Activated T-cell treated with anti-CD3 and anti-CD28 coated beads, Interleukin-2, amount 50 U/mL, for 72 hours (primary cell): ENCODE measurements around the gene MBOAT7. TPM values are rescaled to one million over a fixed set of nuclear protein-coding genes. Genes with fewer than 3 reads are reported as not detected.

Source experiments
- ATAC-seq, 2 donors: fragments of 150-1000 bp; cut with Tn5 transposase; replicated peaks in 1 of 2; 2 replicates each; pipeline ENCODE4 v1.10.0; 2021; ENCODE audit warnings: moderate library complexity in 2 of 2, mild to moderate bottlenecking in 1 of 2
- DNase-seq, 2 donors: peaks; one replicate each; pipeline ENCODE4 v3.0.0; 2021 to 2022; ENCODE audit warnings: mixed read lengths in 1 of 2
- H3K27ac Mint-ChIP-seq: one replicate; pipeline ENCODE4 v1.8.0; 2022; ENCODE audit warnings: mild to moderate bottlenecking, moderate library complexity, mixed read lengths
- H3K27me3 Mint-ChIP-seq: one replicate; pipeline ENCODE4 v1.8.0; 2022; ENCODE audit warnings: low read depth, mixed read lengths
- H3K36me3 Mint-ChIP-seq, 2 donors: one replicate each; pipeline ENCODE4 v1.8.0; 2022; ENCODE audit warnings: mixed read lengths in 2 of 2, mild to moderate bottlenecking in 1 of 2; ENCODE audit not compliant: insufficient read depth in 2 of 2
- H3K4me1 Mint-ChIP-seq: one replicate; pipeline ENCODE4 v1.8.0; 2022; ENCODE audit warnings: low read depth, mixed read lengths
- H3K4me3 Mint-ChIP-seq, 2 donors: one replicate each; pipeline ENCODE4 v1.8.0; 2022; ENCODE audit warnings: mild to moderate bottlenecking in 2 of 2, mixed read lengths in 2 of 2, moderate library complexity in 2 of 2
- H3K9me3 Mint-ChIP-seq, 2 donors: one replicate each; pipeline ENCODE4 v1.8.0; 2022; ENCODE audit warnings: mixed read lengths in 2 of 2
- total RNA-seq, 2 donors: library from RNA; stranded (reverse); gene quantifications; one replicate each; pipeline ENCODE4 v1.2.3, GENCODE V29; 2022

The MBOAT7 gene
- total RNA-seq, 2 donors from 2014 or later: 60.3 to 71.0 TPM

- no peaks in the 10 kb centered on the region for H3K27me3 Mint-ChIP-seq
- H3K36me3 Mint-ChIP-seq: peaks cover 6 to 7% of the 10 kb centered on the region in 2 donors
- peaks cover 38% of the 10 kb centered on the region for H3K4me1 Mint-ChIP-seq
- peak overlapping the region; percentile 90 to 97 for H3K4me3 Mint-ChIP-seq
- H3K27ac Mint-ChIP-seq: no peak overlapping the region
- DNase-seq (no peak), ATAC-seq (no peak)
- H3K9me3 Mint-ChIP-seq: no peaks in the 10 kb centered on the region
Observed at GRCh38 chr19:54136086-54136863, 53.1 kb downstream of the MBOAT7 start.

- Mint-ChIP-seq H3K9me3 (no peaks in the 10 kb centered on the region), H3K4me1 (peaks cover 19% of the 10 kb centered on the region), H3K27me3 (no peaks in the 10 kb centered on the region), H3K4me3 (no peak overlapping the region), H3K36me3 (peaks cover 3 to 6% of the 10 kb centered on the region in 2 donors), H3K27ac (no peak overlapping the region)
- DNase-seq (no peak), ATAC-seq (no peak)
Observed at GRCh38 chr19:54133957-54134590, 55.3 kb downstream of the MBOAT7 start.

GRCh38 chr19:54133312-54133956 lies 55.9 kb downstream of the MBOAT7 start:
- H3K4me1 Mint-ChIP-seq: peaks cover 13% of the 10 kb centered on the region
- no peak overlapping the region for H3K4me3 Mint-ChIP-seq

GRCh38 chr19:54129617-54129996 lies 59.8 kb downstream of the MBOAT7 start:
- ATAC-seq: no peak
- H3K4me3 Mint-ChIP-seq: no peak overlapping the region
- no peak overlapping the region for H3K27ac Mint-ChIP-seq
- DNase-seq: no peak
- H3K4me1 Mint-ChIP-seq: no peaks in the 10 kb centered on the region
- H3K27me3 Mint-ChIP-seq: no peaks in the 10 kb centered on the region
- H3K36me3 Mint-ChIP-seq: peaks cover 0 to 2% of the 10 kb centered on the region in 2 donors
- H3K9me3 Mint-ChIP-seq: no peaks in the 10 kb centered on the region

More at GRCh38 chr19:54133312-54133956, 55.9 kb downstream of the MBOAT7 start:
- Mint-ChIP-seq H3K9me3 (no peaks in the 10 kb centered on the region), H3K27me3 (no peaks in the 10 kb centered on the region), H3K36me3 (peaks cover 0 to under 1% of the 10 kb centered on the region in 2 donors), H3K27ac (no peak overlapping the region)
- ATAC-seq: no peak
- DNase-seq: no peak

- H3K4me3 Mint-ChIP-seq: no peak overlapping the region
- DNase-seq (no peak), ATAC-seq (no peak)
- H3K9me3 Mint-ChIP-seq: no peaks in the 10 kb centered on the region
- H3K36me3 Mint-ChIP-seq: peaks cover 0 to 2% of the 10 kb centered on the region in 2 donors
- no peaks in the 10 kb centered on the region for H3K4me1 Mint-ChIP-seq
- no peak overlapping the region for H3K27ac Mint-ChIP-seq
- no peaks in the 10 kb centered on the region for H3K27me3 Mint-ChIP-seq
Observed at GRCh38 chr19:54128796-54129616, 60.4 kb downstream of the MBOAT7 start.

- no peak for ATAC-seq
- Mint-ChIP-seq H3K27me3 (no peaks in the 10 kb centered on the region), H3K27ac (no peak overlapping the region), H3K9me3 (no peaks in the 10 kb centered on the region), H3K4me1 (no peaks in the 10 kb centered on the region), H3K36me3 (peaks cover 0 to 3% of the 10 kb centered on the region in 2 donors), H3K4me3 (no peak overlapping the region)
- no peak for DNase-seq
Observed at GRCh38 chr19:54128441-54128725, 61.0 kb downstream of the MBOAT7 start.

GRCh38 chr19:54127688-54128440 lies 61.5 kb downstream of the MBOAT7 start:
- no peak for ATAC-seq
- H3K36me3 Mint-ChIP-seq: peaks cover 0 to 5% of the 10 kb centered on the region in 2 donors
- H3K27me3 Mint-ChIP-seq: no peaks in the 10 kb centered on the region
- no peaks in the 10 kb centered on the region for H3K4me1 Mint-ChIP-seq
- no peak overlapping the region for H3K4me3 Mint-ChIP-seq
- H3K27ac Mint-ChIP-seq: no peak overlapping the region
- H3K9me3 Mint-ChIP-seq: no peaks in the 10 kb centered on the region
- DNase-seq: no peak

GRCh38 chr19:54125713-54126112 lies 63.7 kb downstream of the MBOAT7 start:
- Mint-ChIP-seq H3K4me3 (no peak overlapping the region), H3K36me3 (peaks cover 0 to 5% of the 10 kb centered on the region in 2 donors), H3K4me1 (no peaks in the 10 kb centered on the region), H3K27ac (no peak overlapping the region), H3K9me3 (no peaks in the 10 kb centered on the region), H3K27me3 (no peaks in the 10 kb centered on the region)
- ATAC-seq (no peak), DNase-seq (no peak)

GRCh38 chr19:54124393-54124792 lies 65.0 kb downstream of the MBOAT7 start:
- ATAC-seq (no peak), DNase-seq (no peak)
- H3K36me3 Mint-ChIP-seq: peaks cover 0 to 5% of the 10 kb centered on the region in 2 donors
- H3K4me1 Mint-ChIP-seq: no peaks in the 10 kb centered on the region
- no peaks in the 10 kb centered on the region for H3K27me3 Mint-ChIP-seq
- no peaks in the 10 kb centered on the region for H3K9me3 Mint-ChIP-seq
- no peak overlapping the region for H3K4me3 Mint-ChIP-seq
- H3K27ac Mint-ChIP-seq: no peak overlapping the region

GRCh38 chr19:54123682-54124081 lies 65.7 kb downstream of the MBOAT7 start:
- H3K4me1 Mint-ChIP-seq: no peaks in the 10 kb centered on the region
- H3K4me3 Mint-ChIP-seq: no peak overlapping the region
- H3K27ac Mint-ChIP-seq: no peak overlapping the region
- peaks cover 0 to 5% of the 10 kb centered on the region in 2 donors for H3K36me3 Mint-ChIP-seq
- H3K9me3 Mint-ChIP-seq: no peaks in the 10 kb centered on the region
- DNase-seq: no peak
- H3K27me3 Mint-ChIP-seq: no peaks in the 10 kb centered on the region
- ATAC-seq: no peak
